ENCODE data around the gene HOOK2. TPM values are rescaled to one million over a fixed set of nuclear protein-coding genes. Genes with fewer than 3 reads are reported as not detected.

Gene HOOK2
- total RNA-seq, 4 donors from 2014 or later: 193 to 379 (median 285) TPM

DNA sequence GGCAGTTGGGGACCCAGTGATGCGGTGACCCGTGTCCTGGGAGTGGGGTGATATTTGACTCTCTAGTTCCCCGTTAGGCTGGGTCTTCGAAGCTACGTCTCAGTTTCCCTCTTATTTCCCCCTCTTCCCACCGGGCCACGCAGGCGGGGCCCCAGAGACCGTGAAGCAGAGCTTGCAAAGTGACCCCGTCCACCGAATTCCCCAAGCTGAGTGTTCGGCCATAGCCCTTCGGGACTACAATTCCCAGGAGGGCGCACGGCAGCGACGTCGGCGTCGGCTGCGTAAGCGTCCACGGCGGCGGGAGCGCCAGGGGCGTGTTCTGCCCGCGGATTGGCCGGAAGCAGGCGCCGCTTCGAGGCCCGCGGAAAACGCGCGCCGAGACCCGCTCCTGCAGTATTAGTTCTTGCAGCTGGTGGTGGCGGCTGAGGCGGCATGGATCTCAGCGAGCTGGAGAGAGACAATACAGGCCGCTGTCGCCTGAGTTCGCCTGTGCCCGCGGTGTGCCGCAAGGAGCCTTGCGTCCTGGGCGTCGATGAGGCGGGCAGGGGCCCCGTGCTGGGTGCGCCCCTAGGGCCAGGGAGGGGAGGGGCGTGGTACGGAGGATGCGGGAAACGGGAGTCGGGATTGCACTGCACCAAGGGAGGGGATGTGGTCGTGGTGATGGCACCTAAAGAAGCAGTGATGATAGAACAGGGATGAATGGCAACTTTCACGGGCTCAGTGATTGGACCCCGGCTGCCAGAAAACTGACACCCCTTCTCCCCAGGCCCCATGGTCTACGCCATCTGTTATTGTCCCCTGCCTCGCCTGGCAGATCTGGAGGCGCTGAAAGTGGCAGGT, 31.1 kb upstream of the HOOK2 start, which contains the start of gene RNASEH2A:
RNASEH2A (plus strand) TSS at position 343 of the 840 bp plus-strand sequence; CDS start at position 433, 90 bp downstream.
- peak within 1 kb of the TSS; percentile 53 to 74 (median 66) for H3K4me3 ChIP-seq
- H3K36me3 ChIP-seq: no peaks in the 10 kb centered on the region
- no peaks in the 10 kb centered on the region for H3K27me3 ChIP-seq
- H3K4me1 ChIP-seq: peaks cover 0 to 14% (median 9%) of the 10 kb centered on the region in 4 donors
- DNase-seq: peak; percentile 88 to 96 (median 93)
- no peaks in the 10 kb centered on the region for H3K9me3 ChIP-seq
- peak within 1 kb of the TSS; percentile 27 to 77 (median 34) for H3K27ac ChIP-seq
- TF ChIP-seq POLR2A (IDR thresholded peaks at IDR 0.05): peak in 1 of 2 donors; percentile 24
- TF ChIP-seq, protein P1, sequence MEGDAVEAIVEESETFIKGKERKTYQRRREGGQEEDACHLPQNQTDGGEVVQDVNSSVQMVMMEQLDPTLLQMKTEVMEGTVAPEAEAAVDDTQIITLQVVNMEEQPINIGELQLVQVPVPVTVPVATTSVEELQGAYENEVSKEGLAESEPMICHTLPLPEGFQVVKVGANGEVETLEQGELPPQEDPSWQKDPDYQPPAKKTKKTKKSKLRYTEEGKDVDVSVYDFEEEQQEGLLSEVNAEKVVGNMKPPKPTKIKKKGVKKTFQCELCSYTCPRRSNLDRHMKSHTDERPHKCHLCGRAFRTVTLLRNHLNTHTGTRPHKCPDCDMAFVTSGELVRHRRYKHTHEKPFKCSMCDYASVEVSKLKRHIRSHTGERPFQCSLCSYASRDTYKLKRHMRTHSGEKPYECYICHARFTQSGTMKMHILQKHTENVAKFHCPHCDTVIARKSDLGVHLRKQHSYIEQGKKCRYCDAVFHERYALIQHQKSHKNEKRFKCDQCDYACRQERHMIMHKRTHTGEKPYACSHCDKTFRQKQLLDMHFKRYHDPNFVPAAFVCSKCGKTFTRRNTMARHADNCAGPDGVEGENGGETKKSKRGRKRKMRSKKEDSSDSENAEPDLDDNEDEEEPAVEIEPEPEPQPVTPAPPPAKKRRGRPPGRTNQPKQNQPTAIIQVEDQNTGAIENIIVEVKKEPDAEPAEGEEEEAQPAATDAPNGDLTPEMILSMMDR (IDR thresholded peaks at IDR 0.05): peak in 3 of 6 experiments; percentile 29 to 38 (median 31)

DNA sequence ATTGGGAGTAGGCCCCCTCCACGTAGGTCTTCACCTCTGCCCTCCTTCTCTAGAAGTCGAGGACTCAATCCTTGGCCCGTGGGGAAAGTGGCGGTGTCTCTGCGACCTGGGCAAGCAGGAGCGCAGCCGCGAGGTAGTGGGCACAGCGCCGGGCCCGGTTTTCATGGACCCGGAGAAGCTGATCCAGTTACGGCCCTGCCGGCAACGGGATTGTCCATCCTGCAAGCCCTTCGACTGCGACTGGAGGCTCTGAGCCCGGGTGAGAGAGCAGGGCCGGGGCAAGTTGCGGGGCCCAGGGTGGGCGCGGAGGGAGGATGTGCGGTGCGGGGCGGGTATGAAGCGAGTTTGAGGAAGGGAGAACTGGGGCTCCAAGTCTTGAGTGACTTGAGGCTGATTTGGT, 28.7 kb upstream of the HOOK2 start:
- TF ChIP-seq, protein P1 (IDR thresholded peaks at IDR 0.05): no peak
- no peak for TF ChIP-seq POLR2A (IDR thresholded peaks at IDR 0.05)
- H3K4me3 ChIP-seq: no peak overlapping the region
- H3K36me3 ChIP-seq: peaks cover 0 to 17% (median 0%) of the 10 kb centered on the region in 3 donors
- DNase-seq: no peak
- no peaks in the 10 kb centered on the region for H3K27me3 ChIP-seq
- H3K4me1 ChIP-seq: peaks cover 0 to 25% (median 17%) of the 10 kb centered on the region in 4 donors
- no peak overlapping the region for H3K27ac ChIP-seq
- no peaks in the 10 kb centered on the region for H3K9me3 ChIP-seq

DNA sequence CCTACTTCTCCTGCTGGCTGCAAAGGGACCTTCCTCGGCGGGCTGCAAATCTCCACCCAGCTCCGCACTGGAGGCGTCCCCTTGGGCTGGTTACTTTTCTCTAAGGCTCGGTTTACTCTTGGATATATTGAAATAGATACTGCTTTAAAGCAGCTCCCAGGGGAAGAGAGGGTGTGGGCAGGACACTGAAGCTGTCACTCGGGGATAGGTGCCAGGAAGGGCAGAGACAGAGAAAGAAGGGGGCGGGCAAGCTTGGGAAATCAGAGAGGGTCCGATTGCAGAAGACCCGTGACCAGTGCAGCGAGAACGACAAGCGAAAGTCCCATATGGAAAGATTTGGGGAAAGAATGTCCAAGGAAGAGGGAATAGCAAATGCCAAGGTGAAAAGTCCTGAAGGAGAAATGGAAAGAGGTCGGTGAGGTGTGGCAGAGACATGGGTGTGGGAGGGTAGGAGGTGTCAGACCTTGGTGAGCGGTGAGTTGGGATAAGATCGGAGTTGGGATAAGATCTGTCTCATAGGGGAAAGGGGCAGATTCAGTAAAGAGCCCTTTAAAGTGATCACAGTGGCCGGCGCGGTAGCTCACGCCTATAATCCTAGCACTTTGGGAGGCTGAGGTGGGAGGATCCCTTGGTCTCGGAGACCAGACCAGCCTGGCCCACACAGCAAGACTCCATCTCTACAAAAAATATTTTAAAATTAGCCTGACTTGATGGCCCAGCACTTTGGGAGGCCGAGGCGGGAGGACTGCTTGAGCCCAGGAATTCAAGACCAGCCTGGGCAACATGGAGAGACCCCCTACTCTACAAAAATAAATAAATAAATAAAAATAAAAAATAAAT, 27.1 kb upstream of the HOOK2 start:
- peaks cover 0 to 25% (median 17%) of the 10 kb centered on the region in 4 donors for H3K4me1 ChIP-seq
- no peak for DNase-seq
- H3K4me3 ChIP-seq: peak overlapping the region; percentile 69 to 86 (median 80)
- H3K27ac ChIP-seq: peak overlapping the region; percentile 64 to 78 (median 74)
- no peaks in the 10 kb centered on the region for H3K9me3 ChIP-seq
- H3K27me3 ChIP-seq: no peaks in the 10 kb centered on the region
- H3K36me3 ChIP-seq: peaks cover 0 to 21% (median 0%) of the 10 kb centered on the region in 3 donors
- TF ChIP-seq POLR2A (IDR thresholded peaks at IDR 0.05): no peak
- TF ChIP-seq, protein P1 (IDR thresholded peaks at IDR 0.05): no peak

DNA sequence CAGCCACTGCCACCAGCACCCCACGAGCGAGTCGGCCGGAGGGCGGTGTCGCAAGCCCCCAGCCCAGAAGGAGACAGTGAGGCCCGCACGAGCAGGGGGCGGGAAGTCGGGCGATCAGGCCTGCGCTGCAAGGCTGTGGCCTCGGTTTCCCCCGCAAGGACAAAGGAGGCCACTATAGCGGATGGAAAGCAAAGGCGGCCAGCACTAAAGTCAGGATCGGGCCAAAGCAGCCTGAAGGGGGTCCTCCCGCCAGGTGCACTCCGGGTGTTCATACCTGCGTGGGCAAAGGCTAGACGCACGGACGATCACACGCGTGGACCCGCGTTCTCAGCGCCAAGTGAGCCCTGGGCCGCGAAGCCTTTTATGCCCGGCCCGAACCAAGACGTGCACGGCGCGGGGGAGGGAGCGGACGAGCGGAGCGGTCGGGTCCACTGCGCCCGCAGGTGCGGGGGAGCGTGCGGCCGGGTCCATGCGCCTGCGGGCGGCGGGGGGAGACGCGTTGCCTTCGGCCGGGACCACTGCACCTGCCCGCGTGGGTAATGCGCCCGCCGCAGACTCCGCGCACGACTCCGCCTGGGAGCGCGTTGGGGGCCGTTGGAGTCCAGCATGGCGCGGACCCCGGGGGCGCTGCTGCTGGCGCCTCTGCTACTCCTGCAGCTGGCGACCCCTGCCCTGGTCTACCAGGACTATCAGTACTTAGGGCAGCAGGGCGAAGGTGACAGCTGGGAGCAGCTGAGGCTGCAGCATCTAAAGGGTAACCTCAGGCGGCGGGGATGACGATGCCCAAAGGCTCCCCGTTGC, 26.3 kb upstream of the HOOK2 start, which contains the start of the genes PRDX2 and THSD8:
PRDX2 (minus strand) TSS at position 335 of the 801 bp plus-strand sequence. CDS start 539 bp downstream, outside the sequence.
THSD8 (plus strand) TSS at position 604 of the 801 bp plus-strand sequence; CDS start at position 607, 3 bp downstream.
- peak within 1 kb of the TSS; percentile 64 to 78 (median 74) for H3K27ac ChIP-seq
- peaks cover 0 to 21% (median 0%) of the 10 kb centered on the region in 3 donors for H3K36me3 ChIP-seq
- H3K4me1 ChIP-seq: peaks cover 0 to 19% (median 11%) of the 10 kb centered on the region in 4 donors
- DNase-seq: peak; percentile 69 to 91 (median 91)
- no peaks in the 10 kb centered on the region for H3K27me3 ChIP-seq
- H3K9me3 ChIP-seq: no peaks in the 10 kb centered on the region
- H3K4me3 ChIP-seq: peak within 1 kb of the TSS; percentile 69 to 86 (median 80)
- TF ChIP-seq, protein P1 (IDR thresholded peaks at IDR 0.05): peak in 3 of 6 experiments; percentile 10 to 26 (median 15)
- TF ChIP-seq POLR2A (IDR thresholded peaks at IDR 0.05): peak; percentile 96

All from Peyer's patch (tissue), 4 donors.